GM12891 (cell line): ENCODE results near the gene MAL.
"Not testable (repeated sequence)": the region's sequence is repeated elsewhere in the genome, so short reads cannot be mapped to it uniquely, and the experiment has no call there.

Source experiments
- DNase-seq: peaks from one replicate; pipeline ENCODE4 v3.0.0; 2011; ENCODE audit warnings: low spot score; ENCODE audit not compliant: insufficient read length
- FAIRE-seq: peaks from 2 replicates; lab custom pipeline; 2011; peaks lifted over from hg19 to GRCh38; lab: Jason Lieb, UNC
- PAX5 ChIP-seq: IDR thresholded peaks from 2 replicates; pipeline ENCODE4 v1.6.1; 2011; ENCODE audit warnings: low read length, moderate library complexity, mild to moderate bottlenecking; ENCODE audit not compliant: insufficient read depth, severe bottlenecking
- POLR2A ChIP-seq: IDR thresholded peaks from 2 replicates; pipeline ENCODE4 v1.6.1; 2011; ENCODE audit warnings: low read depth, low read length, control low read depth
- POLR2AphosphoS5 ChIP-seq: IDR thresholded peaks from 2 replicates; pipeline ENCODE4 v1.6.1; 2011; ENCODE audit warnings: low read depth, low read length, control low read depth
- POU2F2 ChIP-seq: IDR thresholded peaks from 2 replicates; pipeline ENCODE4 v1.6.1; 2011; ENCODE audit warnings: low read depth, mild to moderate bottlenecking, control low read depth, low read length, moderate library complexity
- SPI1 ChIP-seq: IDR thresholded peaks from 2 replicates; pipeline ENCODE4 v1.6.1; 2011; ENCODE audit warnings: low read depth, low read length, control low read depth
- TAF1 ChIP-seq: IDR thresholded peaks from 2 replicates; pipeline ENCODE4 v1.6.1; 2011; ENCODE audit warnings: low read depth, low read length, control low read depth

MAL gene

DNA sequence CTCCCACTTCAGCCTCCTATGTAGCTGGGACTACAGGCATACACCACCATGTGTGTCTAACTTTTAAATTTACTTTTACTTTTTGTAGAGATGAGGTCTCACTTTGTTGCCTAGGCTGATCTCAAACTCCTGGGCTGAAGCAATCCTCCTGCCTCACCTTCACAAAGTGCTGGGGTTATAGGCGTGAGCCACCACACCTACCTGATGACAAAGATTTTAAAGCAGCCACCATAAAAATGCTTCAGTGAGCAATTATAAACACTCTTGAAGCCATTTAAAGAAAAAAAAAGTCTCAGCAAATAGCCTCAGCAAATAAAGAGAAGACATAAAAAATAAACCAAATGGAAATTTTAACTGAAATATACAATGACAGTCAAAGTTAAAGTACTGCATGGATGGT lies 60.5 kb downstream of the MAL start:
- FAIRE-seq, result no peak
- no peak for TF ChIP-seq SPI1
- TF ChIP-seq POU2F2, result no peak
- TF ChIP-seq POLR2AphosphoS5, result no peak
- TF ChIP-seq TAF1, result no peak
- TF ChIP-seq POLR2A, result no peak
- no peak for TF ChIP-seq PAX5
- DNase-seq, result no peak

DNA sequence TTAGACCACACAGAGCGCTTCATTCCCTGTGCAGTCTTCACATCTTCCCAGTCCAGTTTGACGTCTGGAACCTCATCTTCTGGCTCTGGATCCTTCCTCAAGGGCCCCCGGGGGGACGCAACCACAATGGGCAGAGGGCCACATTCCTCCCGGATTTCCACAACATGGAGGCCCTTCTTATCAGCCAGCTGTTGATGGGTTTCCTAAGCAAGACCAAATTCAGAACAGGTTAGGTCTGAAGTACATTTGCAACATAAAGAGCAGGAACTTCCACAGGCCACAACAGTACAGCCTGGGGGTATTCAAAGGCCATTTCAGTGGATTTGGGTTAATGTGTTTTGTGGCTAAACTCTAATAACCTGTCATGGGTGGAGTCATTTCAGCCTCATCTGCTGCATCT lies 61.9 kb downstream of the MAL start:
- DNase-seq (no peak), FAIRE-seq (no peak)
- no peak for TF ChIP-seq PAX5
- no peak for TF ChIP-seq POU2F2
- no peak for TF ChIP-seq TAF1
- TF ChIP-seq SPI1, result no peak
- TF ChIP-seq POLR2A, result no peak
- TF ChIP-seq POLR2AphosphoS5, result no peak

DNA sequence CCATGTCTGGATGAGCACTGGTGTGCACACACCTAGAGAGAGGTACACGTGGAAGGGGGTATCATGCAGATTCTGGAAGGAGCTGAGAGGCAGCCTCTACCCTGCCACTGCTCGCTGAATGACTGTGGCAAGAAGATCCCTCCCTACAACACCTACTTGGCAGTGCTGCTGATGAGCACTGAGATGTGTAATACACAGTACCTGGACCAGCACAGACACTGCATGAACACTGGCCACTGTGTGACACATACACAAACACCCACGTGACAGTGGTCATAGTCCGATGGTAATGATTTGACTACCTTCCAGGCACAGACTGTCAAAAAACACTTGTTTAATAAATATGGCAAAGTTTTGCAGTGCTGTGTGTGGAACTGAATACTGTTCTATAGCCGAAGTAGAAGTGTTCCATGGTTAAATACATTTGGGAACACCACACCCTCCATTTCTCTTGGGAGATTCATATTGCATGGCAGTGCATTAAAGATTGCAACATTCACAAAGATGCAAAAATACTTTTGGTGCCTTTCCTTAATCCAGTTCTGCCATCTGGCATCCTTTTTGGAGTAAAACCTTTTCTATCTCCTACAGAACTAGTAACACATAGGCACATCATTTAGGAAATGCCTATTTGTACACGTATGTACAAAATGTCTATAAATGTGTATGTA lies 66.5 kb downstream of the MAL start:
- TF ChIP-seq SPI1 (no peak), POLR2AphosphoS5 (no peak), POLR2A (no peak)
- FAIRE-seq (no peak), DNase-seq (no peak)

- not testable (repeated sequence) for DNase-seq, FAIRE-seq
Measured at GRCh38 chr2:95098273-95098672, 72.8 kb downstream of the MAL start.

GRCh38 chr2:95099910-95100309 lies 74.4 kb downstream of the MAL start:
- TF ChIP-seq PAX5 (no peak), TAF1 (no peak), SPI1 (no peak), POLR2AphosphoS5 (no peak), POLR2A (no peak), POU2F2 (no peak)
- no peak for DNase-seq
- no peak for FAIRE-seq
